NCI-H2196 (cell line): Measurements from ENCODE around the gene GPLD1.

ENCODE experiments used
- DNase-seq: peaks from one replicate; lab custom pipeline; 2025; ENCODE audit not compliant: unreplicated experiment; lab: John Stamatoyannopoulos, UW

Gene GPLD1

GRCh38 chr6:24500683-24501082, 11.3 kb upstream of the GPLD1 start:
- DNase-seq, result no peak

- no peak for DNase-seq
Measured at GRCh38 chr6:24497254-24497970, 8.0 kb upstream of the GPLD1 start.

- peak; percentile 36 for DNase-seq
Measured at GRCh38 chr6:24494821-24495795, 5.7 kb upstream of the GPLD1 start, which contains the start of gene ALDH5A1. Gene ALDH5A1 (plus strand): TSS chr6:24494969. CDS start chr6:24494997, 28 bp downstream.

- no peak for DNase-seq
Measured at GRCh38 chr6:24493945-24494820, 4.8 kb upstream of the GPLD1 start.

- DNase-seq, result no peak
Measured at GRCh38 chr6:24492475-24492874, 3.1 kb upstream of the GPLD1 start.

GRCh38 chr6:24490948-24491347, 1.6 kb upstream of the GPLD1 start:
- DNase-seq, result no peak

GRCh38 chr6:24489881-24490280, 503 bp upstream of the GPLD1 start:
- no peak for DNase-seq

GRCh38 chr6:24486065-24486464, 3.3 kb downstream of the GPLD1 start:
- DNase-seq, result no peak

- no peak for DNase-seq
Measured at GRCh38 chr6:24484657-24485323, 4.6 kb downstream of the GPLD1 start.

- DNase-seq, result no peak
Measured at GRCh38 chr6:24481449-24481848, 7.9 kb downstream of the GPLD1 start.

- no peak for DNase-seq
Measured at GRCh38 chr6:24480705-24481104, 8.7 kb downstream of the GPLD1 start.

GRCh38 chr6:24478903-24479302, 10.5 kb downstream of the GPLD1 start:
- DNase-seq, result no peak

- DNase-seq, result no peak
Measured at GRCh38 chr6:24477070-24477469, 12.3 kb downstream of the GPLD1 start.

- DNase-seq, result no peak
Measured at GRCh38 chr6:24476631-24477030, 12.7 kb downstream of the GPLD1 start.

GRCh38 chr6:24472181-24472580, 17.2 kb downstream of the GPLD1 start:
- no peak for DNase-seq

GRCh38 chr6:24469811-24470210, 19.6 kb downstream of the GPLD1 start:
- no peak for DNase-seq

- DNase-seq, result no peak
Measured at GRCh38 chr6:24464253-24465038, 24.9 kb downstream of the GPLD1 start.

GRCh38 chr6:24460966-24461365, 28.4 kb downstream of the GPLD1 start:
- no peak for DNase-seq

GRCh38 chr6:24458941-24459340, 30.4 kb downstream of the GPLD1 start:
- no peak for DNase-seq

- no peak for DNase-seq
Measured at GRCh38 chr6:24458134-24458533, 31.2 kb downstream of the GPLD1 start.
